ENCODE data around the gene FSD1.

DNA sequence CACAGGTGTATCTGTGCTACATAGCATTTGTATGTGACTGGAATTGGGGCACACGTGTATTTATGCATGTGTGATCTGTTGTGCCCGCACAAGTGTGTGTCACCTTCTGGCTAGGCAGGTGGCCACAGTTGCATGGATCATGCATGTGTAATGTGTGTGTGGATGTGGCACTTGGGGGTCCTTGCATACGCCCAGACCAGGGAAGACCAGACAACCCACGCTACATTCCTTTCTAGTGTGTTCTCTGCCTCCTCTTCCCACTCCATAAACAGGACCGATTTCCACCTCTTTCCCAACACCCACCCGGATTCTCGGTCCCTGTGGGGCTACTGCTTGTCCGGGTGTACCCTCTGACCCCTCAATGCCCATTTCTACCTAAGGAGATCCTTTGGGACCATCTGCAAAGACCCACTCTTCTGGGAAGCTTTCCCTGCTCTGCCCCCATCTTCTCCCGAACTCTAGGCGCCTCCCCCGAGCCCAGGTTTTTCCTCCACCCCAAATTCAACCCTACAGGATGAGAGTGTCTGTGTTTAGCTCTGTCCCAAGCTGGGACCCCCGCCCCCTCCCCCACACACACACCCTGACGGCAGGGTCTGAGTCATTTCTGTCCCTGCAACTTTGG, 21.9 kb downstream of the FSD1 start:
- TF ChIP-seq CTCF (IDR thresholded peaks at IDR 0.05) = no peak
- no peak for TF ChIP-seq POLR2A (IDR thresholded peaks at IDR 0.05)

All from prostate gland (tissue), 2 donors.